HG03175 (cell line): Measurements from ENCODE around the gene PRKCE.
A peak's percentile ranks its signal among the peaks of the same experiment; 100 is the strongest.

Experiments used
- ATAC-seq: cut with Tn5 transposase; IDR thresholded peaks from one replicate; pipeline ENCODE4 v1.9.1; 2021; ENCODE audit warnings: mild to moderate bottlenecking, moderate library complexity; ENCODE audit not compliant: unreplicated experiment

The PRKCE gene

DNA sequence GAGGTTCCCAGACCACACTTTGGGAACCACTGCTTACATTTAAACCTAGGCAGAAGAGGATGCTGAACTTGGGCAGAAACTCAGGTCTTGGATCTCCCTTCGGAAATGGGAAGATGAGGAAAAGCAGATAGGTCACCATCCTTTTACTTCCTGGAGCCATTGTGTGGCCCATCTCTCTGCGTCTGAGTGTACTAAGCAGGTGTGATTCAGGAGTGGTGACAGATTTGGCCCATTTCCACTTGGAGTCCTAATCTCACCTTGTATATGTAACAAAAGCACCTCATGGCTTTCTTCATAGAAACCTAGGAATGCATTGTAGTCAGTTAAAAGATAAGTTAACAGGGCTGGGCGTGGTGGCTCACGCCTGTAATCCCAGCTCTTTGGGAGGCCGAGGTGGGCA is 71.0 kb downstream of the PRKCE start:
- ATAC-seq = no peak

DNA sequence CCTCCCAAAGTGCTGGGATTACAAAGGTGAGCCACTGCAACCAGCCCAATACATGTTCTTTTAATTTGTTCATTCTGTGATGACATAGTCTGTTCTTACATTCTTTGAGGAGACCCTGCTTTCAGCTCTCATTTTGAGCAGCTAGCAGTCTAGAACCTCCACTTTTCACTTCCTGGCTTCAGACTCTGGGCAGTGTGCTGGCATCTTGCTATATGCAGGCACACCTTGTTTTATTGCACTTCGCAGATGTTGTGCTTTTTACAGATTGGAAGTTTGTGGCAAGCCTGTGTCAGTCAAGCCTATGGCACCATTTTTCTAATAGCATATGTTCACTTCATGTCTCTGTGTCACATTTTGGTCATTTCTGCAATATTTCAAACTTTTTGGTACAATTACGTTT is 72.4 kb downstream of the PRKCE start:
- no peak for ATAC-seq

DNA sequence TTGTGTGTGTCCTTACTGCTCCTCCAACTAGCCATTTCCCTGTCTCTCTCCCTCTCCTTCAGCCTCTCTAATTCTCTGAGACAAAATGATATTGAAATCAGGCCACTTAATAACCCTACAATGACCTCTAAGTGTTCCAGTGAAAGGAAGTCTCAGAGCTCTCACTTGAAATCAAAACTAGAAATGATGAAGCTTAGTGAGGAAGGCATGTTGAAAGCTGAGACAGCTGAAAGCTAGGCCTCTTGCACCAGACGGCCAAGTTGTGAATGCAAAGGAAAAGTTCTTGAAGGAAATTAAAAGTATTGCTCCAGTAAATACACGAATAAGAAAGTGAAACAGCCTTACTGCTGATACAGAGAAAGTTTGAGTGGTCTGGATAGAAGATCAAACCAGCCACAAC is 72.9 kb downstream of the PRKCE start:
- no peak for ATAC-seq

DNA sequence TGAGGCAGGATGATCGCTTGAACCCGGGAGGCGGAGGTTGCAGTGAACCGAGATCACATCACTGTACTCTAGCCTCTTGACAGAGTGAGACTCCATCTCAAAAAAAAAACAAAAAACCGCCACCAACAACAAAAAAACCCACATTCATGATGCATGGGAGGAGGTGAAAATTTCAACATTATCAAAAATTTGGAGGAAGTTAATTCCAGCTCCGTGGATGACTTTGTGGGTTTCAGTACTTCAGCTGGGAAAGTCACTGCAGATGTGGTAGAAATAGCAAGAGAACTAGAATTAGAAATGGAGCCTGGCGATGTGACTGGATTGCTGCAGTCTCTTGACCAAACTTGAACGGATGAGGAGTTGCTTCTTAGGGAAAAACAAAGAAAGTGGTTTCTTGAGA is 74.3 kb downstream of the PRKCE start:
- no peak for ATAC-seq

DNA sequence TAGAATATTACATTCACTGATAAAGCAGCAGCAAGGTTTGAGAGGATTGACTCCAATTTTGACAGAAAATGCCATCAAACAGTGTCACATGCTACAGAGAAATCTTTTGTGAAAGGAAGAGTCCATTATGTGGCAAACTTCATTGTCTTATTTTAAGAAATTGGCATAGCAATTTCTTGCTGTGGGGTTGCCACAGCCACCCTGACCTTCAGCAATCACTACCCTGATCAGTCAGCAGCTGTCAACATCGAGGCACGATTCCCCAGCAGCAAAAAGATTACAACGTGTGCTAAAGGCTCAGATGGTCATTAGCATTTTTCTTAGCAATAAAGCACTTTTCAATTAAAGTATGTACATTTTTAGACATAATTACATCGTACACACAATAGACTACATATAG is 74.7 kb downstream of the PRKCE start:
- ATAC-seq = no peak

DNA sequence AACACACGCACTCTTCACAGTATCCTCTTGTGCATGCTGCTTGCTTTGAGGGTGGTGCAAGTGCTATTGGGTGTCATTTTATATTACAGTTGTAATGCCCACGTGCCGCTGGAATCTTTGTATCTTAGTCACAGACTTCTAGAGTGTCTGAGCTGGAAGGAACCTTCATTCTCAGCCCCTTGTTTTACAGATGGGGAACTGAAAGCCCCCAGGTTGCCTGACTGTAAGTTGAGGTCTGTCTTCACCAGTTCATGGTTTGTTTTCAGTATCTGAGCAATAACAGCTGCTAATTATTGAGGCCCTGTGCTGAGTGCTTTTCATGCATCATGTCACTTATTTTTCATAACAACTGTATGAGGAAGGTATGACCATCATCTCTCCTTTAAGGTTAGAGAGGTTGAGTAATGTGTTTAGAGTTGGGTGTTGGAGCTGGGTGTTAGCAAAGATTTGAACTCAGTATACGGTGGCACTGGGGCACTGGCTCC is 77.0 kb downstream of the PRKCE start:
- ATAC-seq = peak; percentile 76

DNA sequence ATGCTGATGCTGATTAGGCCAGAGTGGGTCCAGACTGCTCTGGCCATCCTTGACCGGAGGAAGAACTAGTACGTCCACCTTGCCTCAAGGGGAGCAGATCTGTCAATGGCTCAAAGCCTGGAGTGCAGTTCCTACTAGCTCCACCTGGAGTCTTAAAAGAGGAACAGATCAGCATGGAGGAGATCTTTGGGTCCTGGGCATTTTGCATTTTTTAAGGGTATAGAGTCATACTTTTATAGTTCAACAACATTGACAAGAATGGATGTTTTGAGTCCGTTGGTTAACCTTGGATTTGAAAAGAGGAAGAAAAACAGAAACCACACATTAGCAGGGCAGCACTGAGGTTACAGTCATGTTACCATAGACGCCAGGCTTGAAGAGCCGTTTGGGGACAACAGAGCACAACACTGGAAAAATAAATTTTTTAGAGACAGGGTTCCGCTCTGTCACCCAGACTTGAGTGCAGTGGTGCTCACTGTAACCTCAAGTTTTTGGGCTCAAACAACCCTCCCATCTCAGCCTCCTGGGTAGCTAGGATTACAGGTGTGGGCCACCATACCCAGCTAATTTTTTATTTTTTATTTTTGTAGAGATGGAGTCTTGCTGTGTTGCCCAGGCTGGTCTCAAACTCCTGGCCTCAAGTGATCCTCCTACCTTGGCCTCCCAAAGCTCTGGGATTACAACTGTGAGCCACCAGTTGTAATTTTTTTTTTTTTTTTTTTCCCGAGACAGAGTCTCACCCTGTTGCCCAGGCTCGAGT is 78.5 kb downstream of the PRKCE start:
- peak; percentile 66 for ATAC-seq

DNA sequence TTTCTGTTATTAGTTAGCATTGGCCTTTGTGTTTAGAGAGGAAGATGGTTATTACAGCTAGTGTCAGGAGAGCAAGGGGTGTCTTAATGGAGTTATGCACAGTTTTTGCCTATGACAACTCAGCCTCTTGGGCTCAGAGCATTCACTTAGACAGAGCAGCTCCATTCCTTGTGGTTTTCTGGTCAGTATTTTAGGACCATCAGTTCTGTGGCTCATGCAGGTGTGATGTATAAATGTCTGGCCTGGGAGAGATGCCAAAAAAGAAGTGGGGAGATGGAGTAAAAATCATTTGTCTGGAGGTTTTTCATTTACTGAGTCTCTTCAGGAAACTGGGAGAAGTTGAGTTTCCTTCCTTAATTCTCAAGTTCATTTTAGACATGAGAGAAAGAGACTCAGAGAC is 79.7 kb downstream of the PRKCE start:
- no peak for ATAC-seq

DNA sequence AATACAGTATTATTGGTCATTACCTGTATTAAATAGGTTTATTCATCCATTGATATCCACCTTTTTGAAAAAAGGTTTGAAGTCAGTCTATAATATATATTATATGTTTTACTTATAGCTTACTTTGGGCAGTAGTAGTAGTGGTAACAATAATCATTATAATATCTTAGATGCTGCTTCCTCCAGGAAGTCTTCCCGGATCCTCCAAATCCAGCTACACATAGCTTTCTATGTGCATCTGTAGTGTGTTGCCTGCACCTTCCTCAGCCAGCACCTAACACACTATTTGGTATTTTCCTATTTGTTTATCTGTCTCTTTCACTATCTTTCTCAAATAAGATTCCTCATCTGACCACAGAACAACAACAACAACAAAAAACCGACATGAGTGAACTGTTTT is 81.0 kb downstream of the PRKCE start:
- no peak for ATAC-seq

DNA sequence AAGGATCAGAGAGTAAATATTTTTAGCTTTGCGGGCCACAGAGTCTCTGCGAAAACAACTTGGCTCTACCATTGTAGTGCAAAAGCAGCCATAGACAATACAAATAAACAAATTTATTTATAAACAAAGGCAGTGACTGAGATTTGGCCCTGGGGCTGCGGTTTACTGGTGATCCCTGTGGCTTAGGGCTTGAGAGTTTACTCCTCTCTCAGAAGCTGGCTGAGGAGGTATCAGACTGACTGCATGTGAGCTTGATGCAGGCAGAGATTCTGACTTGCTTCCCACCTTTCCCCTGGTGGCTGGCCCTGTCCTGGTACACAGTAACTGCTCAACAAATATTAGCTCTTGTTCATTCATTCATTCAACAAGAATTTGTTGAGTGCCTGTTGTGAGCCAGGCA is 81.5 kb downstream of the PRKCE start:
- ATAC-seq = no peak

DNA sequence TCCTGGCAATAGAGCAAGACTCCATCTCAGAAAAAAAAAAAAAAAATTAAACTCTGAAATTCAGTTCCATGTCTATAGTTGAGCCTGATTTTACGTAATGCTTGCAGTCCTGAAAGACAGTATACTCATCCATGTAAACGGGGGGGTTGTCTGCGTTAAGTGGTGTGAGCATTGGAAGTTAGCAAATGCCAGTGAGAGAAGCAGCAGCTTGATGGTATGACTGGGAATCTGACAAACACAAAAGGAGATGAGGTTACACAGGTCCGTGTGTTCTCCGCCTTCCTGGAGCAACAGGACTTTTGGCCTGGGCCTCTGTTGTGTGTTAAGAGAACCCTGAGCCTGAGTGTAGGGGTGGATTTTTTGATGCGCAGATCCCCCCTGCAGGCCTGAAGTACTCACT is 82.9 kb downstream of the PRKCE start:
- no peak for ATAC-seq

DNA sequence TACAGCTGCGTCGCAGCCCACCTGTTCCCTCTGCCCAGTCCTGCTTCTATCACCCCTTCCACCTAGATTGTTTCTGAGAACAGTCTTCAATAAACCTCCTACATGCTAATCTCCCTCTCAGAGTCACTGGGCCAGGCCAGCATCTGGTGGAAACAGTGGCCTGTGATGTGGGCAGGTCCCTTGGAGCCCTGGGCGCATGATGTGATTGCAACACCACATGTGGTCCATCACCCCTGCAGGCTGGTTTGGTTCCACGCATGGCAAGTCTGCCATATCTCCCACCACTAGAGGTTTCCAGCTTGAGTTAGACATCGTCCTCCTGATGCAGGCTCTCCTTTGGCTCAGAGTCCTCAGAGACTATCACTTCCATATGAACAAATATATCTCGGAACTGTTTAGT is 83.5 kb downstream of the PRKCE start:
- no peak for ATAC-seq

DNA sequence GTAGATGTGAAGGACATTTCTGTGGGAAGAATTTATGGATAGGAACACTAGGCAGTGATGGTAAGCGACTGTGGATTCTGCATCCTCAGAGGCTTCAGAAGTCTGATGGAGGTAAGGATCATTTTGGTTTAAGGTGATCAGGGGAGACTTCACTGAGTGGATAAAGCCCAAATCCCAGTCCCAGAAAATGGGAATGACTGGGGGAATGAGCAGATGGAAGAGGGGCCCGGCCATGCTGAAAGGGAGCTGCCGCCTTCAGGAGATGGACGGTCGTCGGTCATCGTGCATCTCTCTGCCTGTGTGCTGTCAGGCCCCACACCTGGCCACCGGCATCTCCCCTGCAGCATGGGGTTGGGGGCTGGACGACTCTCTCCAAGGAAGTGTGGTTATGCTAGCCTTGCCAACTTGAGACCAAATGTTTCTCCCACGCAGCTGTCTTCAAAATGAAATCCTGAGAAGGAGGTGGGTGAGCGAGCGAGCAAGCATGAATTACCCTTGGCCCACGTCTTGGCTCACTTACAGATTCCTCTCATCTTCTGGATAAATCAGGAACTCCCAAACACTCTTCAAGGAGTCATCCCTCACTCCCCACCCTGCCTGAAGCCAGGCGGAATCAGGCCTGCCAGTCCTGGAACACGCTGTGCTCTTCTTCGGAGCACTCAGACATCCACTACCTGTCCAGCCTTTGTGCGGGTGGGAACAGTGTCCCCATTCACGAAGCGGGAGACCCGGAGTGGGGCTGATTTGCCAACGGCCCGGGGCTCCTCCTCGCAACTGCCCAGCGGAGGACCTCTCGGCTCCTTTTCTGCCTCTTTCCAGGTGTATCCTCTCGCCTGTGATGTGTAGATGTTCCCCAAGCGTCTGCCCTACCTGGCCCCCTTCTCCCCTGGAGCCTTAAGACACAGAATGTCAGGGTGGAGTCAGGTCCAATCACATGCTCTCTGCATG is 85.6 kb downstream of the PRKCE start:
- ATAC-seq = no peak

DNA sequence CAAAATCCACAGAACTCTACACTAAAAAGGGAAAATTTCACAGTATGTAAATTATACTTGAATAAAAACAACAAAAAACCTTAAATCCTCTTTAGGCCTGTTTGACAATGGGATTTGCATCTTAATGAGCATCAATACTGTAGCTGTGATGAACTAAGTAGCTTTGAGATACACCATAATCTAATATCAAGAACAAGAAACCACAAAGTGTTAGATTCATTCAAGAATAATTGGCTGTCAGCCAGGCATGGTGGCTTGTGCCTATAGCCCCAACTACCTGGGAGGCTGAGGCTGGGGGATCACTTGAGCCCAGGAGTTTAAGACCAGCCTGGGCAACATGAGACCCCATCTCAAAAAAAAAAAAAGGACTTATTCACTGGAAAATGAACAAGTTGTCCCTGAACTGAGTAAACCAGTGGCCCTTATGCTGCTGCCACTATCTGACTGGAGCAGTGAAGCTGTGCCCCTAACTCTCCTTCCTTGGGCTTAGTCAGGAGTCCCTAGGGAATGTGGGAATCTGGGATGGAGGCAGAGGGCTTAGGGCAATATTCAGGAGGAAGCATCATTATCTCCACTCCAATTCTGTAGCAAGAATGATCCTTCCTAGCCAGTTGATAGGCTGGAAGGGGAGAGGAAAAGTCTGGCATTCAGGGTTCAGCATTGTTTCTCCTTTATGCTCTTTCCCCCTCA is 88.5 kb downstream of the PRKCE start:
- ATAC-seq = no peak

DNA sequence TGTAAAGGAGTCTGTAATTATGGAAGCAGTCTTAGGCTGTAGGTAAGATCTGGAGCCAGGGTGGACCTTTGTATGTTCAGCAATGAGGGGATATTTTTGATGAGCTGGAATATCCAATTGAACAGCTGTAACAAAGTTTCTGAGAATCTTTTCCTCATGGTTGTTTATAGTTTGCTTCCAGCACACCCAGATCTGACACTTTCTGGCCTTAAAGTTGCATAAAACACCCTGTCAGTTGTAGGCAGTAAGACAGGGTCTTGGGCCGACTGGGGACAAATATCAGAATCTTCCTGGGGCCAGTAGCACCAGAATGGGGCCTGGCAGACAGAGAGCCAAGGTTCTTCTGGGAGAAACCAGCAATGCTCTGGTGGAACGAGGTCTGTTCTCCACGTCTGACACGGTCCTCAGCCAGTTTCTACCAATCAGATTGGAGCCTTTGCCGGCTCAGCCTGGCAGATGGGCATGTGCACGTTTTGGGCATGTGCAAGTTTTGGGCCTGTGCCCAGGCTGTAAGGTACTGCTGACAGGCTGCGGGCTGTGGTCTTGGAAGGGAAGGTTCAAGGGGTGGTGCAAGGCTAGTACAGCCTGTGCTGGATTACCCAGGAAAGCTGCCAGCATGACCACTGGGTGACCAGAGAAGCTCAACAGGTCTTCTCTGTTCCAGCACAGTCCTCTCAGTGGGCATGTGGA is 89.8 kb downstream of the PRKCE start:
- no peak for ATAC-seq

DNA sequence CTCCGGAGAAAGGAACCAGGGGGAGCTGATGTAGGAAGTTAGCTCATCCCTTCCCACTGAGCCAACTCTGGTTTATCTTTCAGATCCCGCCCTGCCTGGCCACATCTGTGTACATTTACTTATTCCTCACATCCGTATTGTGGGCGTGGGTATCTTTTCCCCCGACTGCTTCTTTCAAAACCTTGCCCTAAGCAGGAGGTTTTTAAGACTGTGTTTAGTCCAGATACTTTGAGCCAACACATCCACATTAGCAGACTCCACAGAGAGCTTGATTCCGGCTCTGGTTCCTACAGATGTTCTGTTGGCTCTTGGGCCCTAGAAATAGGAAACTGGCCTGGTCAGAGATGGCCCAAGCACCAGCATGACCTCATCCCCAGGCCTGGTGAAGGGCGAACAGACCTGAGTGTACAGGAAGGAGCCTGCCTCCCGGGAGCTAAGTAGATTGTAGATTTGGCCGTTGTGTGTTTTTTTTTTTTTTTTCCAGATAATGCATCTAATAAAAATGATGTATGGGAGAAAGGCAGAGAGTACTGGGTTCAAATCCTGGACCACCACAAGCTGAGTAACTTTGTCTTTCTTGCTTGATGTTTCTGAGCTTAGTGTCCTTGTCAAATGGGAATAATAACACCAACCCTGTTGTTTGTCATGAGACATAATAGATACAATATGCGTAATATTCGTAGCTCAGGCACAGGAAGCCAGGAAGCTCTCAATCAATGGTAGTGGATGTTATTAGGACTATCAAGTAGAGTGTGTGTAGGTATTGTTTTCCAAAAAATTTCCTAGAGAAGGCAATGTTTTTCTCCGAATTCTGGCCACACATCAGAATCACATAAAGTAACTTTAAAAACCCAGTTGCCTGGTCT is 92.3 kb downstream of the PRKCE start:
- no peak for ATAC-seq

DNA sequence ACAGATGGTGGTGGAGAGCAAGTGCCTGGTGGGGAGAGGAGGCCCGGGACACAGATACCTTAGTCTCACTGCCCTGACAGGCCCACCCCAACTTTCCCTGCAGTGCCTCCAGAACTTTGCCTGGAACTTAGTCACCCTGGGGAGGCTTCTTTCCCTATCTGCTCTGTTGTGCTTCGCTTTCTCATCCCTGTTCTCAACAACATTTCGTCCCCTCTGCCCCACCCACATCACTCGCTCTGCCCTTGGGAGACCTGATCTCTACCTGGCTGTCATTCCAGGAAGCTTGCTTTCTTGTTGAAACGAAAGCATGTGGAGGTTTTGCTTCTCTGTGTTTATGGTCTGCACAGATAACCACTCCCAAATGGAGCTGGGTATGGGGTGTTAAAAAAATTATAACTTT is 93.8 kb downstream of the PRKCE start:
- no peak for ATAC-seq

DNA sequence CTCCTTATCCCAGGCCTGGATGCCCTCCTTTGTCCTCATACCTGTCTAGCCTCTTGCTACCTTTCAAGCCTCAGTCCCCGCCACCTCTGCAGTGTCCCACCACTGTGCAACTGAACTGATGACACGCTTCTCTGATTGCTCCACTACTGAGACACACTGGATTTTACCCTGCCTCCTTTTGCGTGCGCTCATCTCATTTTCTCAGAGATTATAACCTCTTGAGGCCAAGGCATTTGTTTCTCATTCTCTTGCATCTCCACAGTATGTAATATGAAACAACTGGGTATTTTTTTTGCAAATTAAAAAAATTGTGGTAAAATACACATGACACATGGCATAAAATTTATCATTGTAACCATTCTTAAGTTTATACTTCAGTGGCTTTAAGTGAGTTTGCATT is 95.4 kb downstream of the PRKCE start:
- ATAC-seq = no peak

DNA sequence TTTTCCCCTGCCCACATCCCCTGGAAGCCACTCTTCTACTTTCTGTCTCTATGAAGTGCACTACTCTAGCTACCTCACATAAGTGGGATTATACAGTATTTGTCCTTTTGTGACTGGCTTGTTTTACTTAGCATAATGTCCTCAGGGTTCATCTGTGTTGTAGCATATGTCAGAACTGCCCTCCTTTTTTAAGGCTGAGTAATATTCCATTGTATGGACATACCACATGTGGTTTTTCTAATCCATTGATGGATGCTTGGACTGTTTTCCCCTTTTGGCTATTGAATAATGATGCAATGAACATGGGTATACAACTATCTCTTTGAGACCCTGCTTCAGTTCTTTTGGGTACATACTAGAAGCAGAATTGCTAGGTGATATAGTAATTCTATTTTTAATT is 95.9 kb downstream of the PRKCE start:
- no peak for ATAC-seq

DNA sequence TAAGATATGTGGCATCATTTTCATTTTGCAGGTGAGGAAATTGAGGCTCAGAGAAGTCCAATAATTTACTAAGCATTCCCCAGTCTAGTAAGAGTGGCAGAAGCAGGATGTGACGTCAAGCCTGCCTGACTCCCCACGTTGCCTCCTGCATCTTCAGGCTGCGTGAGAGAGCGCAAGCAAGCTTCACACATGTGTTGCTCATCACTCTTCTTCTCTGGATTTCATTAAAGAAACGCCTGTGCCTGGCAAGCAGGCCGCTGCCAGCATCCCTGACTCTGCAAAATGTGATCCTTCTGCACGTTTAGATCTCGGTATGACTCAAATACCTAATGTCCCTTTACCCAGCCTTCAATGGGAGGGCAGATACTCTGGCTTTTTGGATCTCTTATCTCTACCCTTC is 96.8 kb downstream of the PRKCE start:
- ATAC-seq = no peak
